Naive thymus-derived CD8-positive, alpha-beta T cell (primary cell): ENCODE data around the gene SMYD5. TPM values are rescaled to one million over a fixed set of nuclear protein-coding genes. Genes with fewer than 3 reads are reported as not detected.
A peak's percentile ranks its signal among the peaks of the same experiment; 100 is the strongest.

ENCODE experiments used
- ATAC-seq, 2 donors: fragments of 150-1000 bp; cut with Tn5 transposase in 1 of 2; sonication (Bioruptor Pico), chemical (Tn5 transposase) in 1 of 2; 1 replicate in 1 of 2; 2 replicates in 1 of 2; pipeline ENCODE4 v1.10.0; 2021; ENCODE audit warnings: mild to moderate bottlenecking in 2 of 2, moderate library complexity in 2 of 2
- POLR2A ChIA-PET: fragments of 350-600 bp; sonication (Branson Sonifier 250); formaldehyde crosslinking; loops from one replicate; lab custom pipeline; 2021; ENCODE audit warnings: antibody characterized with exemption; lab: Charles Lee
- DNase-seq, 10 donors: peaks; one replicate each; pipeline versions ENCODE4 v3.0.0 to v3.0.0-alpha.2; 2020 to 2022
- H3K27ac Mint-ChIP-seq, 10 donors: one replicate each; pipeline ENCODE4 v1.8.0; 2020 to 2022; ENCODE audit warnings: mild to moderate bottlenecking in 10 of 10, mixed read lengths in 10 of 10, moderate library complexity in 4 of 10, inconsistent platforms in 1 of 10
- H3K27me3 Mint-ChIP-seq, 5 donors: one replicate each; pipeline ENCODE4 v1.8.0; 2021 to 2022; ENCODE audit warnings: mixed read lengths in 5 of 5
- H3K36me3 Mint-ChIP-seq, 3 donors: one replicate each; pipeline ENCODE4 v1.8.0; 2020 to 2022; ENCODE audit warnings: mixed read lengths in 3 of 3, mild to moderate bottlenecking in 2 of 3, inconsistent platforms in 1 of 3
- H3K4me1 Mint-ChIP-seq, 4 donors: one replicate each; pipeline ENCODE4 v1.8.0; 2021 to 2022; ENCODE audit warnings: mixed read lengths in 4 of 4
- H3K4me3 Mint-ChIP-seq, 10 donors: one replicate each; pipeline ENCODE4 v1.8.0; 2020 to 2022; ENCODE audit warnings: mild to moderate bottlenecking in 10 of 10, mixed read lengths in 10 of 10, moderate library complexity in 6 of 10, inconsistent platforms in 1 of 10
- H3K9me3 Mint-ChIP-seq, 9 donors: one replicate each; pipeline ENCODE4 v1.8.0; 2020 to 2022; ENCODE audit warnings: mixed read lengths in 9 of 9, mild to moderate bottlenecking in 3 of 9, inconsistent platforms in 1 of 9, moderate library complexity in 1 of 9
- polyA plus RNA-seq, 3 donors: library from polyadenylated mRNA; unstranded; fragments of 300-500 nt; fragmentation: Illumina TruSeq; gene quantifications; one replicate each; pipeline ENCODE4 v1.2.3, GENCODE V29; 2021
- total RNA-seq, 8 experiments: library from RNA in 2 of 8; stranded (reverse) in 2 of 8; gene quantifications; one replicate each; pipeline ENCODE4 v1.2.3 and lab custom pipeline; 2021 to 2026

Gene SMYD5
- total and polyA plus RNA-seq, 5 experiments from 2014 or later = 22.7 to 56.3 (median 28.3) TPM

- Mint-ChIP-seq H3K36me3 (no peaks in the 10 kb centered on the region), H3K27me3 (peaks cover 11 to 19% (median 18%) of the 10 kb centered on the region in 5 donors), H3K9me3 (no peaks in the 10 kb centered on the region), H3K4me1 (peaks cover 13 to 33% (median 30%) of the 10 kb centered on the region in 4 donors), H3K4me3 (no peak overlapping the region), H3K27ac (peak overlapping the region in 1 of 10 donors; percentile 47)
- POLR2A ChIA-PET = interaction anchor here (0.8 to 1.1 kb wide), 2 partner anchors 8 to 33 kb away, joined by 3 read pairs; no protein-coding TSS in a partner anchor
- DNase-seq (no peak), ATAC-seq (no peak)
Measured at GRCh38 chr2:73210696-73211095, 3.3 kb upstream of the SMYD5 start.

- H3K27me3 Mint-ChIP-seq = peaks cover 5 to 13% (median 10%) of the 10 kb centered on the region in 5 donors
- no peak overlapping the region for H3K4me3 Mint-ChIP-seq
Measured at GRCh38 chr2:73212098-73212447, 2.0 kb upstream of the SMYD5 start.

GRCh38 chr2:73212448-73213176 is 1.4 kb upstream of the SMYD5 start:
- H3K9me3 Mint-ChIP-seq = no peaks in the 10 kb centered on the region
- ATAC-seq = peak; percentile 66 to 71
- DNase-seq = peak; percentile 52 to 79 (median 68)
- peak overlapping the region in 9 of 10 donors; percentile 44 to 88 (median 58) for H3K4me3 Mint-ChIP-seq
- H3K4me1 Mint-ChIP-seq = peaks cover 14 to 39% (median 32%) of the 10 kb centered on the region in 4 donors
- POLR2A ChIA-PET = interaction anchor here (0.7 to 2.5 kb wide), 5 partner anchors 18 to 173 kb away, joined by 3 to 29 read pairs (median 5); partner anchors contain the start of genes ALMS1, CCT7 and PRADC1
- no peaks in the 10 kb centered on the region for H3K36me3 Mint-ChIP-seq
- peaks cover 5 to 12% (median 7%) of the 10 kb centered on the region in 5 donors for H3K27me3 Mint-ChIP-seq
- H3K27ac Mint-ChIP-seq = peak overlapping the region in 9 of 10 donors; percentile 13 to 98 (median 68)

More at GRCh38 chr2:73212098-73212447, 2.0 kb upstream of the SMYD5 start:
- Mint-ChIP-seq H3K9me3 (no peaks in the 10 kb centered on the region), H3K4me1 (peaks cover 14 to 36% (median 32%) of the 10 kb centered on the region in 4 donors), H3K36me3 (no peaks in the 10 kb centered on the region), H3K27ac (peak overlapping the region in 1 of 10 donors; percentile 29)
- POLR2A ChIA-PET = interaction anchor here (1.2 to 2.5 kb wide), 4 partner anchors 18 to 35 kb away, joined by 3 to 29 read pairs (median 8); partner anchors contain the start of genes CCT7 and PRADC1
- ATAC-seq (no peak), DNase-seq (no peak)

GRCh38 chr2:73215254-73215653 is 1.2 kb downstream of the SMYD5 start:
- Mint-ChIP-seq H3K27ac (peak overlapping the region; percentile 67 to 97 (median 96)), H3K36me3 (peaks cover 0 to 12% (median 3%) of the 10 kb centered on the region in 3 donors), H3K4me3 (peak overlapping the region; percentile 84 to 97 (median 92)), H3K27me3 (no peaks in the 10 kb centered on the region), H3K9me3 (no peaks in the 10 kb centered on the region), H3K4me1 (peaks cover 15 to 41% (median 32%) of the 10 kb centered on the region in 4 donors)
- POLR2A ChIA-PET = interaction anchor here (0.9 to 1.3 kb wide), 2 partner anchors 14 to 18 kb away, joined by 3 to 10 read pairs; partner anchors contain the start of genes CCT7 and PRADC1
- ATAC-seq = no peak
- no peak for DNase-seq

- no peak for ATAC-seq
- no peaks in the 10 kb centered on the region for H3K27me3 Mint-ChIP-seq
- POLR2A ChIA-PET = no interaction called here
- H3K4me1 Mint-ChIP-seq = peaks cover 15 to 40% (median 32%) of the 10 kb centered on the region in 4 donors
- peak overlapping the region in 2 of 10 donors; percentile 33 to 41 for H3K27ac Mint-ChIP-seq
- H3K36me3 Mint-ChIP-seq = peaks cover 0 to 30% (median 6%) of the 10 kb centered on the region in 3 donors
- H3K4me3 Mint-ChIP-seq = peak overlapping the region in 1 of 10 donors; percentile 54
- no peak for DNase-seq
- H3K9me3 Mint-ChIP-seq = no peaks in the 10 kb centered on the region
Measured at GRCh38 chr2:73217160-73217559, 3.1 kb downstream of the SMYD5 start.

DNA sequence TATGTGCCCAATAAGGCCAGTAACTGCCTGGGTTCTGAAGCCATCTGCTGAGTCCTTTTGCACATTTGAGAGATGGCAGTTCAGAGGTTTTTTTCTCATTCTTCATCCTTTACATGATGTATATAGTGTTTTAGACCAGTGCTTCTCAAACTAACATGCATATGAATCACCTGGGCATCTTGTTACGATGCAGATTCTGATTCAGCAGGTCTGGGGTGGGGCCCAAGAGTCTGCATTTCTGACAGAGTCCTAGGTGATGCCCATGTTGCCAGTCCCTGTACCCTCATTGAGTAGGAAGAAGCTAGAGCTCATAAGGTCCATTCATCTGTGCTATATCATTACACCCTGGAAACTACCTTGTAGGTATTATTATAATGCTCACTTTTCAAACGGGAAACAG is 3.8 kb downstream of the SMYD5 start:
- peaks cover 0 to 37% (median 6%) of the 10 kb centered on the region in 3 donors for H3K36me3 Mint-ChIP-seq
- DNase-seq (no peak), ATAC-seq (no peak)
- peak overlapping the region in 1 of 10 donors; percentile 11 for H3K4me3 Mint-ChIP-seq
- H3K27ac Mint-ChIP-seq = peak overlapping the region in 3 of 10 donors; percentile 21 to 65 (median 61)
- H3K4me1 Mint-ChIP-seq = peaks cover 15 to 34% (median 29%) of the 10 kb centered on the region in 4 donors
- POLR2A ChIA-PET = interaction anchor here (2.0 kb wide), 1 partner anchor 16 kb away, joined by 11 read pairs; the partner anchor contains the start of genes CCT7 and PRADC1
- no peaks in the 10 kb centered on the region for H3K27me3 Mint-ChIP-seq
- H3K9me3 Mint-ChIP-seq = no peaks in the 10 kb centered on the region

DNA sequence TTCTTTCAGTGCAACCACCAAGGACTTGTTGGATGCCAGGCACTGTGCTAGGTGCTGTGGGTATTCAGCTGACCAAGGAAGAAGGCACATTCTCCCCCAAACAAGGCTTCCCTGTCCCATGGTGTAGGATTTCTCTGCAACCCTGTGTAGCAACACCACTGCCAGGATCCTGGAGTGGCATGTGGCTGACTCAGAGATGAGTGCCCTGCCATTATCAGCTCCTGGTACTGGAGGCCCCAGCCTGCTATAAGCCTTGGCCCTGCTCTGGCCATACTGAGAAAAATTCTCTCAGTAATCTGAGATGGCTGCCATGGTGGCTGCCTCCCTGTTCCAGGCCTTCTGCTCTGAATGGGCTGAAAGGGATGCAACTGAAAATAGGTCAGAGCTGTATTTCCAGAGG is 4.3 kb downstream of the SMYD5 start:
- Mint-ChIP-seq H3K27ac (no peak overlapping the region), H3K9me3 (no peaks in the 10 kb centered on the region), H3K4me1 (peaks cover 15 to 30% (median 25%) of the 10 kb centered on the region in 4 donors), H3K27me3 (no peaks in the 10 kb centered on the region), H3K4me3 (no peak overlapping the region), H3K36me3 (peaks cover 0 to 42% (median 6%) of the 10 kb centered on the region in 3 donors)
- ATAC-seq = no peak
- POLR2A ChIA-PET = interaction anchor here (1.1 to 2.0 kb wide), 2 partner anchors 8 to 16 kb away, joined by 3 to 11 read pairs; partner anchors contain the start of genes CCT7 and PRADC1
- DNase-seq = no peak

GRCh38 chr2:73223821-73224220 is 9.8 kb downstream of the SMYD5 start:
- Mint-ChIP-seq H3K27me3 (no peaks in the 10 kb centered on the region), H3K4me1 (peaks cover 0 to 3% (median 0%) of the 10 kb centered on the region in 4 donors), H3K9me3 (no peaks in the 10 kb centered on the region), H3K27ac (peak overlapping the region in 3 of 10 donors; percentile 19 to 71 (median 51)), H3K36me3 (peaks cover 0 to 56% (median 6%) of the 10 kb centered on the region in 3 donors), H3K4me3 (no peak overlapping the region)
- DNase-seq (no peak), ATAC-seq (no peak)
- POLR2A ChIA-PET = no interaction called here

- peaks cover 0 to 2% (median 0%) of the 10 kb centered on the region in 4 donors for H3K4me1 Mint-ChIP-seq
- peak overlapping the region in 5 of 10 donors; percentile 10 to 64 (median 41) for H3K27ac Mint-ChIP-seq
- no peak for DNase-seq
- no peaks in the 10 kb centered on the region for H3K27me3 Mint-ChIP-seq
- no peak overlapping the region for H3K4me3 Mint-ChIP-seq
- POLR2A ChIA-PET = no interaction called here
- H3K9me3 Mint-ChIP-seq = no peaks in the 10 kb centered on the region
- peaks cover 0 to 47% (median 3%) of the 10 kb centered on the region in 3 donors for H3K36me3 Mint-ChIP-seq
- no peak for ATAC-seq
Measured at GRCh38 chr2:73225513-73226360, 11.7 kb downstream of the SMYD5 start.

DNA sequence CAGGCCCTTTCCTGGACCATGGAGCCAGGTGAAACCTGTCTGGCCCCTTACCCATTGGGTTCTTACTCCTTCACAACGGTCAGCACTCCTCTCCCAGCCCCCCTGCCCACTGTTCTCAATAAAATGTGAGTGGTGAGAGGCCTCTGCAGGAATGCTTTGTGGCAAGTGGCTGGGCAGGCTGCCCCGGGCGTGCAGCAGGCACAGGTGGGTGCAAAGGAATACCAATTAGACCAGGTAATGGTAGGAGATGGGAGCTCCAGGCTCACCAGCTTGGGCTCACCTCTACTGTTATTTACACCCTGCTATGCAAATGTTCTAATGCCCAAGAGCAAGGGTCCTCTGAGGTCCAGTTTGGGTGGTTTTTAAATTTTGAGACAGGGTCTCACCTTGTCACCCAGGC is 13.0 kb downstream of the SMYD5 start:
- POLR2A ChIA-PET = no interaction called here
- H3K4me1 Mint-ChIP-seq = peaks cover 0 to 4% (median 0%) of the 10 kb centered on the region in 4 donors

GRCh38 chr2:73228631-73229030 is 14.6 kb downstream of the SMYD5 start:
- no peak for DNase-seq
- H3K4me3 Mint-ChIP-seq = no peak overlapping the region
- peak overlapping the region in 2 of 10 donors; percentile 7 to 29 for H3K27ac Mint-ChIP-seq
- H3K36me3 Mint-ChIP-seq = peaks cover 0 to 18% (median 0%) of the 10 kb centered on the region in 3 donors
- POLR2A ChIA-PET = interaction anchor here (0.9 kb wide), 1 partner anchor 25 kb away, joined by 3 read pairs; no protein-coding TSS in a partner anchor
- no peaks in the 10 kb centered on the region for H3K27me3 Mint-ChIP-seq
- ATAC-seq = no peak
- peaks cover 5 to 9% (median 7%) of the 10 kb centered on the region in 4 donors for H3K4me1 Mint-ChIP-seq
- H3K9me3 Mint-ChIP-seq = no peaks in the 10 kb centered on the region

More for the DNA sequence above, 13.0 kb downstream of the SMYD5 start:
- H3K9me3 Mint-ChIP-seq = no peaks in the 10 kb centered on the region
- H3K27me3 Mint-ChIP-seq = no peaks in the 10 kb centered on the region
- DNase-seq = no peak
- ATAC-seq = no peak
- H3K27ac Mint-ChIP-seq = peak overlapping the region in 1 of 10 donors; percentile 14
- H3K4me3 Mint-ChIP-seq = no peak overlapping the region
- peaks cover 0 to 34% (median 0%) of the 10 kb centered on the region in 3 donors for H3K36me3 Mint-ChIP-seq
